HG03439 (cell line): ENCODE measurements around the gene PRPH.
"Not testable (repeated sequence)": the region's sequence is repeated elsewhere in the genome, so short reads cannot be mapped to it uniquely, and the experiment has no call there.

ENCODE experiments used
- ATAC-seq: cut with Tn5 transposase; IDR thresholded peaks from one replicate; pipeline ENCODE4 v1.9.1; 2021; ENCODE audit warnings: mild to moderate bottlenecking, moderate library complexity; ENCODE audit not compliant: unreplicated experiment

PRPH gene

GRCh38 chr12:49331380-49332222 is 36.7 kb downstream of the PRPH start:
- no peak for ATAC-seq

GRCh38 chr12:49332441-49332861 is 37.5 kb downstream of the PRPH start:
- no peak for ATAC-seq

- no peak for ATAC-seq
These were observed 38.0 kb downstream of the PRPH start for GRCh38 chr12:49332891-49333371.

- not testable (repeated sequence) for ATAC-seq
These were observed 38.8 kb downstream of the PRPH start for GRCh38 chr12:49333778-49334177.

- no peak for ATAC-seq
These were observed 39.3 kb downstream of the PRPH start for GRCh38 chr12:49334226-49334625.

- no peak for ATAC-seq
These were observed 39.7 kb downstream of the PRPH start for GRCh38 chr12:49334681-49335080.

- ATAC-seq: no peak
These were observed 40.4 kb downstream of the PRPH start for GRCh38 chr12:49335118-49335954.

GRCh38 chr12:49335955-49336644 is 41.2 kb downstream of the PRPH start:
- ATAC-seq: no peak

GRCh38 chr12:49336645-49337584 is 42.0 kb downstream of the PRPH start, which contains the start of gene C1QL4:
TSS of gene C1QL4 (minus strand) at chr12:49337188. CDS start at chr12:49336477, 711 bp downstream.
- no peak for ATAC-seq

- ATAC-seq: no peak
These were observed 44.0 kb downstream of the PRPH start for GRCh38 chr12:49338830-49339463.

GRCh38 chr12:49339464-49339861 is 44.5 kb downstream of the PRPH start:
- ATAC-seq: no peak

GRCh38 chr12:49340095-49340870 is 45.3 kb downstream of the PRPH start:
- no peak for ATAC-seq

- no peak for ATAC-seq
These were observed 46.2 kb downstream of the PRPH start for GRCh38 chr12:49340971-49341776.

GRCh38 chr12:49341777-49342065 is 46.8 kb downstream of the PRPH start:
- ATAC-seq: no peak

GRCh38 chr12:49342066-49342913 is 47.3 kb downstream of the PRPH start:
- ATAC-seq: peak; percentile 55

GRCh38 chr12:49342914-49343731 is 48.2 kb downstream of the PRPH start:
- ATAC-seq: no peak
